RWPE1 (cell line): Measurements from ENCODE around the gene SORBS1.

Experiments
- CTCF ChIA-PET: fragments of 350-600 bp; sonication (Branson Sonifier 250); formaldehyde crosslinking; extraction: SDS; loops from one replicate; lab custom pipeline; 2021; lab: Yijun Ruan, JAX
- POLR2A ChIA-PET: fragments of 400-600 bp; formaldehyde crosslinking; extraction: SDS; loops from one replicate; lab custom pipeline; 2020; ENCODE audit warnings: antibody characterized with exemption; ENCODE audit not compliant: low non-redundant PET; lab: Yijun Ruan, JAX
- DNase-seq: peaks from one replicate; pipeline ENCODE4 v3.0.0; 2012; ENCODE audit warnings: low spot score
- H3K27ac ChIP-seq: fragments of 450-650 bp; 2 replicates; pipeline ENCODE4 v1.5.1; 2017
- TF ChIP-seq, protein P1 (sequence below): fragments of 450-650 bp; conservative IDR thresholded peaks from 2 replicates; pipeline ENCODE4 v1.5.1; 2017; ENCODE audit warnings: low read depth, mild to moderate bottlenecking

SORBS1 gene

DNA sequence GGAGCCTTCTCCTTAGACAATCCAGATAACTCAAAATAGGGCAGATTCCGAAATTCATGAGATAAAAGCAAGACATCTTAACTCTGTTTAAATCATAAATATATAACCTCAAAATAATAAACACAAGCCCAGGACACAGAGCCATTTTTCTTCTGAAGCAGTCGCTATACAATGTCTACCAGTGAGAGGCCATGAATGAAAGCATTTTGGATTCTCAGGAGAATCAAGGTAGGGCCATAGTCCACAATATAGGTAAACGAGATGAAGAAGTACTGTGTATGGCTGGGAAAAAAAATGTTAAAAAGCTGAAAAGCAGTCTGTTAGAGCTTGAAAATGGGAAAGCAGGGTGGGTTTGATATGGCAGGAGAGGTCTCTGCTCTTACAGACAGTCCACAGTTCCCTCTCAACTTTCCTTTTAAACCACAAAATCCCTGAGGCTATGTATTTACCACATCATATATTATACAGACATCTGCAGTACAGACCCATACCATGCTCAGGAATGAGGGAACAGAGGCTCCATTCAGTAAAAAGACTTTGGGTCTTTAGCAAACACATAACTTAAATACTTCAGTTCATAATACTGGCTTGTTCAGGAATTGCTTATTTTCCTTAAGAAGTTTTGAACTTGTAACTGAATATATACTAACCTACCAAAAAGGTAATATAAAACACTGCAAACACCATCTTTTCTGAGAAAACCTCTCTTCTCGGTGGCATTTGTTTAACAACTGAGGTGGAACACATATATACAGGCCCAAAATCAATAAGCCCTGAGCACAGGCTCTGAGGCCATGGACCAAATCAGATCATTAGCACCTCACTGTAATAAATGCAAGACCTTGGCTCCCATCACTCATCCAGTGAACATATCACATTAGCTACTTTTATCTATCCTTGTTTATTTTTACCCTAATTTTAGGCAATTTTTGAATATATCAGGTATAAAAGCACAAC lies 109.3 kb downstream of the SORBS1 start:
- TF ChIP-seq, protein P1, sequence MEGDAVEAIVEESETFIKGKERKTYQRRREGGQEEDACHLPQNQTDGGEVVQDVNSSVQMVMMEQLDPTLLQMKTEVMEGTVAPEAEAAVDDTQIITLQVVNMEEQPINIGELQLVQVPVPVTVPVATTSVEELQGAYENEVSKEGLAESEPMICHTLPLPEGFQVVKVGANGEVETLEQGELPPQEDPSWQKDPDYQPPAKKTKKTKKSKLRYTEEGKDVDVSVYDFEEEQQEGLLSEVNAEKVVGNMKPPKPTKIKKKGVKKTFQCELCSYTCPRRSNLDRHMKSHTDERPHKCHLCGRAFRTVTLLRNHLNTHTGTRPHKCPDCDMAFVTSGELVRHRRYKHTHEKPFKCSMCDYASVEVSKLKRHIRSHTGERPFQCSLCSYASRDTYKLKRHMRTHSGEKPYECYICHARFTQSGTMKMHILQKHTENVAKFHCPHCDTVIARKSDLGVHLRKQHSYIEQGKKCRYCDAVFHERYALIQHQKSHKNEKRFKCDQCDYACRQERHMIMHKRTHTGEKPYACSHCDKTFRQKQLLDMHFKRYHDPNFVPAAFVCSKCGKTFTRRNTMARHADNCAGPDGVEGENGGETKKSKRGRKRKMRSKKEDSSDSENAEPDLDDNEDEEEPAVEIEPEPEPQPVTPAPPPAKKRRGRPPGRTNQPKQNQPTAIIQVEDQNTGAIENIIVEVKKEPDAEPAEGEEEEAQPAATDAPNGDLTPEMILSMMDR = no peak
- no peak overlapping the region for H3K27ac ChIP-seq
- ChIA-PET CTCF (interaction anchor here (0.5 to 0.6 kb wide), 2 partner anchors 11 to 22 kb away, joined by 3 read pairs; no protein-coding TSS in a partner anchor), POLR2A (no interaction called here)
- peak; percentile 22 for DNase-seq

DNA sequence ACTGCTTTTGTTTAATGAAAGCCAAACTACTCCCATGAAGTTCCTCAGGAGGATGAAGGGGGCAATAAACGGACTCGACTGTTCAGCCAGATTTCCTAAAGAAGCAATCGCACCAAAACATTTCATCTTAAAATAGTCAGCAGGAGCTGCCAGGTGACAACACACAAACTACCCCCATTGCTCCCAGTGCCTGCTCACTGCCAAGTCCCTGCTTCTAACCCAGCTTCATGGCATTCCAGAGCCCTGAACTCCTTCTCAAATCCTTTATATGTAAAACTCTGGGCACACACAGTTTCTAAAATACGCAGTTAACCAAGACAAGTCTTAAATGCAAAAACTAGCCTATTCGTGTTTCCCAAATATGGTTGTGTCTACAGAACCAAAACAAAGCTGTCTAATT lies 110.0 kb downstream of the SORBS1 start:
- ChIA-PET POLR2A (no interaction called here), CTCF (interaction anchor here (0.5 to 0.6 kb wide), 2 partner anchors 11 to 21 kb away, joined by 3 read pairs; no protein-coding TSS in a partner anchor)
- no peak overlapping the region for H3K27ac ChIP-seq
- TF ChIP-seq, protein P1 = no peak
- DNase-seq = no peak

DNA sequence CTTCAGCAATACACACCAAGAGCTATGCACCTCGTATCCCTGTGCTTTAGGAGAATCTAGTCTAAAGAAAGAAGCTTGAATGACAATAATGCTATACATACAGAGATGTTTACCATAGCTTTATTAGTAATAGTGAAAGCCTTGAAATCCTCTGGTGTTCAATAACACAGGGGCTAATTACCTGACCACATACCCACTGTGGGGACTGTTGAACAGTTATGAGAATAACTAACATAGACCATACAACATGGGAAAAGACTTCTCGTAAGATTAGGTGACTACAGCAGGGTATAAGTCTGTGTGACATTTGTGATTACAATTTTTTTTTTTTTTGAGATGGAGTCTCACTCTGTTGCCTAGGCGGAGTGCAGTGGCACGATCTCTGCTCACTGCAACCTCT lies 111.0 kb downstream of the SORBS1 start:
- POLR2A ChIA-PET = no interaction called here
- H3K27ac ChIP-seq = no peak overlapping the region
- TF ChIP-seq, protein P1 = no peak
- CTCF ChIA-PET = no interaction called here
- no peak for DNase-seq

DNA sequence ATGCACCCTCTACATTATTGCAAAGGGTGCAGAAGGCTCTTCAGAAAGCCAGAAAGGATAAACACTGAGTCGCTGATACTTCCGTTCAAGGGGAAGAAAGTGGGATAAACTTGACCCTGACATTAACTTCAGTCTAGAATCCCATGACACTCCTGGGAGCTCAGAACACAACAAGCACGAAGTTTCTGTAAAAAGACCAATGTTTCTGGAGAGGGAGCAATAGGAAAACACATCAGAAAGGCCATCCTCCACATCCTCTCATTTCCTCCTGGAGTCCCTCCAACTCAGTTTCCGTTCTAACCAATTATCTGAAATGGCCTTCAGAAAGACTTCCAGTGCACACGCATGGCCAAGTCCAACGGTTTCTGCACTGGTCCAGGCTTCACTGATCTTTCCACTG lies 113.5 kb downstream of the SORBS1 start:
- no peak overlapping the region for H3K27ac ChIP-seq
- DNase-seq = no peak
- POLR2A ChIA-PET = no interaction called here
- TF ChIP-seq, protein P1 = no peak
- CTCF ChIA-PET = interaction anchor here (0.7 to 3.0 kb wide), 2 partner anchors 16 to 213 kb away, joined by 3 to 19 read pairs; no protein-coding TSS in a partner anchor

DNA sequence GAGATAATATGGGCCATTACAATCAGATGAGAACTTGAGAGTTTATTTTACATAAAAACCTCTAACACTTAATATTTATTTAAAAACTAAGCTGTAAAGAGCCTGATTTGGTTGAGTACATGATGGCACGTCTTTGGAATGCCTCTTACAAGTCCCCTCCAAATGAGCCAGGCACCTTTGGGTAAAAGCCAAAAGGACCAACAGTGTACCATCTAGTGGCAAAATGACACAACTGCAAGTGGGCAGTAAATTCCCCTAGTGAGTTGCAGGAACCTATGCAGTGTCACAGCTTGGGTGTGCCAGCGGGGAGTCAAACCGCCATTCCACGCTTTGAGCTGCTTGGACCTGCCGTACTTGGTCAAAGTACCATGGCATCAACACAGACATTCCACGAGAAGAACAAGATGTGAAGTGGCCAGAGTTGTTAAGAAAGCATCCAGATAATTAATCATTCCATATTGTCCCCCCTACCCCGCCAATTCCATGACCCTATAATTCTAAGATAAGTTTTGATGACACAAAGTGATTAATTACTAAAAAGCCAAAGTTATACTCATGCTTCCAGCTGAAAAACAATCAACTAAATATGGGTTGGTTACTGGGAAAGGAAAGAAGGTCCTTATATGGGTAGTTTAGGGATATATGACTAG lies 115.2 kb downstream of the SORBS1 start:
- DNase-seq = peak; percentile 87
- H3K27ac ChIP-seq = no peak overlapping the region
- ChIA-PET POLR2A (no interaction called here), CTCF (interaction anchor here (0.6 to 3.0 kb wide), 11 partner anchors 10 to 873 kb away, joined by 3 to 19 read pairs (median 4); no protein-coding TSS in a partner anchor)
- TF ChIP-seq, protein P1 = peak; percentile 80

DNA sequence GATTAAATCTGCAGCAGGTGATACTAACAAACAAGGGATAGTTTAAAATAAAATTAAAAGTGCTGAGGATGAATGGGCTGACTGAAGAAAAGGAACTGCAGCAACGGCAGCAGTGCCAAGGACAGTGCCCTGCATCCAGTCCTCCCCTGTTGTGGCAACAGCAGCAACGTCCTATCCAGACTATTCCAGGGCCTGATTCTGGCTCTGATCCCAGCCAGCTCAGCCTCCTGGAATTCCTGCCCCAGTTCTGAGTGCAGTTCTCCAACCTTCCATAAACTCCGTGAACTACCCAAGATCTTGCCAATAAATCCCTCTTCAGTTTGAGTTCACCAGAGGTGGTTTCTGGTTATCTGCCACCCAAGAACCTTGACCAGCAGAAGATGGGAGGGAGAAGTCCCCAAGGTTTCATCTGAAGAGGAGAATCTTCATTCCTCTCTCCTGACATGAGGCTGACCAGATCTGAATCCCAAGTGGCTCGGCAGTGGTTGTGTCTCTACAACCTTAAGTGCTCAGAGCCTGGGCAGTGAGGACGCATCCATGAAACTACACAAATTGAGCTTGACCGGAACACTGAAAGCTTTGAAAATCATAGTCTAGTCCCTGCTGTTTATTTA lies 115.8 kb downstream of the SORBS1 start:
- DNase-seq = peak; percentile 89
- CTCF ChIA-PET = interaction anchor here (0.6 to 3.0 kb wide), 10 partner anchors 11 to 873 kb away, joined by 3 to 19 read pairs (median 4); no protein-coding TSS in a partner anchor
- H3K27ac ChIP-seq = no peak overlapping the region
- TF ChIP-seq, protein P1 = no peak
- POLR2A ChIA-PET = no interaction called here
